Trophoblast cell (in vitro differentiated cells and primary cell): Measurements from ENCODE around the gene CDKL1.

Experiments
- DNase-seq, 2 donors: peaks; one replicate each; pipeline ENCODE4 v3.0.0-alpha.2; 2016
- H2AFZ ChIP-seq: 2 replicates; pipeline ENCODE4 v1.6.1; 2013; ENCODE audit warnings: low read length, moderate library complexity, mild to moderate bottlenecking; ENCODE audit not compliant: insufficient read depth, poor library complexity
- H2AK5ac ChIP-seq: 2 replicates; pipeline ENCODE4 v1.6.1; 2013; ENCODE audit warnings: mild to moderate bottlenecking, low read length
- H2BK120ac ChIP-seq: 2 replicates; pipeline ENCODE4 v1.6.1; 2013; ENCODE audit warnings: low read length, mild to moderate bottlenecking, moderate library complexity; ENCODE audit not compliant: insufficient read depth, poor library complexity
- H2BK12ac ChIP-seq: 2 replicates; pipeline ENCODE4 v1.6.1; 2013; ENCODE audit warnings: mild to moderate bottlenecking, low read length, moderate library complexity
- H2BK5ac ChIP-seq: 2 replicates; pipeline ENCODE4 v1.6.1; 2013; ENCODE audit warnings: low read length, low read depth, moderate library complexity, mild to moderate bottlenecking; ENCODE audit not compliant: poor library complexity
- H3K14ac ChIP-seq: 2 replicates; pipeline ENCODE4 v1.6.1; 2013; ENCODE audit warnings: mild to moderate bottlenecking, low read length
- H3K18ac ChIP-seq: 2 replicates; pipeline ENCODE4 v1.6.1; 2013; ENCODE audit warnings: mild to moderate bottlenecking, low read length
- H3K23ac ChIP-seq: 2 replicates; pipeline ENCODE4 v1.6.1; 2013; ENCODE audit warnings: low read length
- H3K27ac ChIP-seq: 2 replicates; pipeline ENCODE4 v1.5.1; 2013; ENCODE audit warnings: low read depth, mild to moderate bottlenecking, inconsistent platforms, low read length, moderate library complexity
- H3K27me3 ChIP-seq: 2 replicates; pipeline ENCODE4 v1.6.1; 2013; ENCODE audit warnings: inconsistent platforms, mild to moderate bottlenecking, low read length, moderate library complexity; ENCODE audit not compliant: insufficient read depth
- H3K36me3 ChIP-seq, 2 experiments: 1 replicate in 1 of 2; 2 replicates in 1 of 2; pipeline ENCODE4 v1.6.1; 2013; ENCODE audit warnings: low read length in 2 of 2, mild to moderate bottlenecking in 2 of 2, moderate library complexity in 1 of 2; ENCODE audit not compliant: insufficient read depth in 2 of 2, control insufficient read depth in 1 of 2
- H3K4ac ChIP-seq: 2 replicates; pipeline ENCODE4 v1.6.1; 2013; ENCODE audit warnings: low read depth, mild to moderate bottlenecking, low read length, moderate library complexity
- H3K4me1 ChIP-seq, 2 experiments: 1 replicate in 1 of 2; 2 replicates in 1 of 2; pipeline ENCODE4 v1.6.1; 2013; ENCODE audit warnings: low read length in 2 of 2, mild to moderate bottlenecking in 2 of 2, moderate library complexity in 1 of 2; ENCODE audit not compliant: insufficient read depth in 2 of 2, control insufficient read depth in 1 of 2
- H3K4me2 ChIP-seq: 2 replicates; pipeline ENCODE4 v1.6.1; 2013; ENCODE audit warnings: inconsistent platforms, mild to moderate bottlenecking, low read length, moderate library complexity
- H3K4me3 ChIP-seq: 2 replicates; pipeline ENCODE4 v1.5.1; 2013; ENCODE audit warnings: mild to moderate bottlenecking, low read depth, low read length, inconsistent platforms
- H3K79me1 ChIP-seq: one replicate; pipeline ENCODE4 v1.6.1; 2013; ENCODE audit warnings: low read length
- H3K79me2 ChIP-seq: 2 replicates; pipeline ENCODE4 v1.6.1; 2013; ENCODE audit warnings: low read length, mild to moderate bottlenecking; ENCODE audit not compliant: control insufficient read depth, insufficient read depth, poor library complexity
- H3K9ac ChIP-seq: 2 replicates; pipeline ENCODE4 v1.6.1; 2013; ENCODE audit warnings: mild to moderate bottlenecking, low read length
- H3K9me3 ChIP-seq: 2 replicates; pipeline ENCODE4 v1.6.1; 2013; ENCODE audit warnings: low read depth, mild to moderate bottlenecking, control low read depth, inconsistent platforms, low read length; ENCODE audit not compliant: insufficient read depth
- H4K12ac ChIP-seq: 2 replicates; pipeline ENCODE4 v1.6.1; 2013; ENCODE audit warnings: low read depth, mild to moderate bottlenecking, low read length, moderate library complexity
- H4K8ac ChIP-seq: 2 replicates; pipeline ENCODE4 v1.6.1; 2013; ENCODE audit warnings: low read depth, mild to moderate bottlenecking, low read length, moderate library complexity
- H4K91ac ChIP-seq: one replicate; pipeline ENCODE4 v1.6.1; 2013; ENCODE audit warnings: low read depth, mild to moderate bottlenecking, low read length, moderate library complexity
- WGBS: extraction: QIAGEN DNeasy Blood & Tissue Kit; methylation state at CpG from one replicate; pipeline ENCODE4 v1.1.7; 2013; ENCODE audit warnings: missing lambda C conversion rate; ENCODE audit not compliant: insufficient read length, insufficient coverage; ENCODE audit errors: extremely low coverage; 5-methylcytosine and 5-hydroxymethylcytosine counted together

Gene CDKL1

DNA sequence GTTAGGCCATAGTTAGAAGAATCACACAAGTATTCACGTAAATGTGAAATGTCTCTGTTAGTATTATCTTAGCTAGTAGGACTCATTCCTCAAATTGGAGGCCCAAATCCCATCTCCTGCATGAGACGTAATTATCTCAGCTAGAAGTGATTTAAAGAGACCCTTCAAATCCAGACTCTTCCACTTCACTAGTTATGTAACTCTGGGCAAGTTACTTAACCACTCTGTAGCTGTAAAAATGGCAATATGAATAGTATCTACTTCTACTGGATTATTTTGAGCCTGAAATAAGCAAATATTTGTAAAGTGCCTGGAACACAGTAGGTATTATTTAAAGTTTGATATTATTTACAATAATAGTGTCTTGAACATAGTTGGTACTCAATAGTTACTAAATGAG is 28.4 kb upstream of the CDKL1 start:
- no peak overlapping the region for H2AK5ac ChIP-seq
- peaks cover 0 to 3% of the 10 kb centered on the region in 2 experiments for H3K4me1 ChIP-seq
- H3K9me3 ChIP-seq = no peaks in the 10 kb centered on the region
- H4K91ac ChIP-seq = no peak overlapping the region
- no peak overlapping the region for H4K12ac ChIP-seq
- DNase-seq = no peak
- no peak overlapping the region for H3K4me3 ChIP-seq
- H3K4ac ChIP-seq = no peak overlapping the region
- no peak overlapping the region for H3K9ac ChIP-seq
- no CpG with 5 or more reads among the region's 2 CpGs for WGBS
- no peak overlapping the region for H2BK120ac ChIP-seq
- H3K4me2 ChIP-seq = no peak overlapping the region
- no peaks in the 10 kb centered on the region for H3K79me2 ChIP-seq
- no peak overlapping the region for H2AFZ ChIP-seq
- H4K8ac ChIP-seq = no peak overlapping the region
- H2BK5ac ChIP-seq = no peak overlapping the region
- no peak overlapping the region for H3K23ac ChIP-seq
- H3K27ac ChIP-seq = no peak overlapping the region
- no peak overlapping the region for H3K18ac ChIP-seq
- no peaks in the 10 kb centered on the region for H3K79me1 ChIP-seq
- no peak overlapping the region for H3K14ac ChIP-seq
- H2BK12ac ChIP-seq = no peak overlapping the region
- H3K27me3 ChIP-seq = no peaks in the 10 kb centered on the region
- peaks cover 9 to 10% of the 10 kb centered on the region in 2 experiments for H3K36me3 ChIP-seq

DNA sequence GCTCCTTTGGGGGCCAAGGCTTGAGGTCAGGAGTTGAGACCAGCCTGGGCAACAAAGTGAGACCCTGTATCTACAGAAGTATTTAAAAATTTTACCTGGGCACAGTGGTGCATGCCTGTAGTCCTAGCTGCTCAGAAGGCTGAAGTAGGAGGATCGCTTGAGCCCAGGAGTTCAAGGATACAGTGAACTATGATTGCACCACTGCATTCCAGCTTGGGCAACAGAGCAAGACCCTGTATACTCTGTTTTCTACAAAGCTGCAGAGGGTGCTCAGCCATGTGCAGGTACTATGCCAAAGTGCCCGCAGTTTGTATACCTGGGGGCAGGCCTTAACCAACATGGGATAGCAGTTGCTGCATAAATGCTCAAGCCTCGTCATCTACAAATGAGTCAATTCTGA is 26.8 kb upstream of the CDKL1 start:
- Histone ChIP-seq H3K36me3 (peaks cover 9 to 10% of the 10 kb centered on the region in 2 experiments), H3K79me1 (no peaks in the 10 kb centered on the region)

DNA sequence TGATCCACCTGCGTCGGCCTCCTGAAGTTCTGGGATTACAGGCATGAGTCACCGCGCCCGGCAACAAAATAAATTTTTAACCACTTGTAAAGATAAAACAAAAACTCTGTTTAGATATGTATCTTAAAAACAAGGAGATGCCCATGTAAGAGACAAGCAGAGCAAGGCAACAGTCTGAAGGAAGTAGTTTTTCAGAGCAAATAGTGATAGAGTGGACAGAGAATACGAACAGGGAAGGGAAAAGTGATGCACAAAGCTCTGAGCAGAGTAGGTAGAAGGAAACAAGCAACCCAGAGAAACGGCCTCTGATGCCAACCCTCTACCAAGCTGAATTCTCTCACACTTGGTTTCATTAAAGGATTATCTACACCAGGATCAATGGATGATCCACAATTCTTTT is 24.8 kb upstream of the CDKL1 start:
- Histone ChIP-seq H3K79me1 (no peaks in the 10 kb centered on the region), H2BK5ac (no peak overlapping the region), H3K79me2 (no peaks in the 10 kb centered on the region), H3K27me3 (no peaks in the 10 kb centered on the region), H3K18ac (no peak overlapping the region), H3K9me3 (no peaks in the 10 kb centered on the region), H2AFZ (no peak overlapping the region), H3K4me1 (peaks cover 0 to 3% of the 10 kb centered on the region in 2 experiments), H3K4me2 (no peak overlapping the region), H3K36me3 (peaks cover 10 to 13% of the 10 kb centered on the region in 2 experiments), H3K9ac (no peak overlapping the region), H4K91ac (no peak overlapping the region), H4K8ac (no peak overlapping the region), H4K12ac (no peak overlapping the region), H3K14ac (no peak overlapping the region), H2BK12ac (no peak overlapping the region), H3K4ac (no peak overlapping the region), H2AK5ac (no peak overlapping the region), H3K27ac (no peak overlapping the region), H3K23ac (no peak overlapping the region), H3K4me3 (no peak overlapping the region), H2BK120ac (no peak overlapping the region)
- no CpG with 5 or more reads among the region's 7 CpGs for WGBS
- DNase-seq = no peak

More for the DNA sequence above, 26.8 kb upstream of the CDKL1 start:
- Histone ChIP-seq H3K4me2 (no peak overlapping the region), H3K14ac (no peak overlapping the region), H2BK12ac (no peak overlapping the region), H2AFZ (no peak overlapping the region), H3K4me1 (peaks cover 0 to 3% of the 10 kb centered on the region in 2 experiments), H2AK5ac (no peak overlapping the region), H3K27ac (no peak overlapping the region), H3K79me2 (no peaks in the 10 kb centered on the region), H3K18ac (no peak overlapping the region), H4K91ac (no peak overlapping the region), H3K27me3 (no peaks in the 10 kb centered on the region), H3K9ac (no peak overlapping the region), H4K8ac (no peak overlapping the region), H3K4ac (no peak overlapping the region), H2BK120ac (no peak overlapping the region), H3K23ac (no peak overlapping the region), H2BK5ac (no peak overlapping the region), H3K9me3 (no peaks in the 10 kb centered on the region), H4K12ac (no peak overlapping the region), H3K4me3 (no peak overlapping the region)
- WGBS = no CpG with 5 or more reads among the region's 3 CpGs
- no peak for DNase-seq

DNA sequence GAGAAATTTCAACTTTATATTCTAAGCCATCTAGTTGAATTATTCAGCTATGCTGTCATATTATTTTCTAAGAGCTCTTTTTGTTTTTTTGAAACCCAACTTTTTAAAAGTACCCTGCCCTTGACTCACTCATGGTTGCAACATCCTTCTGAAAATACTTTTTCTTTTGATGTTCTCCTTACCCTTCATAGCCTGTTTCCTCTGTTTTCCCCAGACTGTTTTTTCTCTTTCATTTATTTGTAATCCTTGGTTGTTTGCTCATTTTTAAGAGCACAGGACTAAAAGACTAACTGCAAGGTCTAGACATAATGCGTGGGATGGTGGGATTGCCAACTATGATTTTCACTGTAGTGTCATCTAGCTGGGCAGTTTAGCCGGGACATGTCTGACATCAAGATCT is 21.2 kb upstream of the CDKL1 start:
- Histone ChIP-seq H2AK5ac (no peak overlapping the region), H3K9me3 (no peaks in the 10 kb centered on the region), H2BK5ac (no peak overlapping the region), H3K9ac (peak overlapping the region; percentile 65), H3K14ac (no peak overlapping the region), H4K91ac (no peak overlapping the region), H3K23ac (no peak overlapping the region), H3K79me2 (no peaks in the 10 kb centered on the region), H4K8ac (no peak overlapping the region), H3K4me2 (no peak overlapping the region), H4K12ac (no peak overlapping the region), H3K27me3 (no peaks in the 10 kb centered on the region), H3K4me3 (no peak overlapping the region), H3K79me1 (no peaks in the 10 kb centered on the region), H3K4ac (no peak overlapping the region), H2BK120ac (no peak overlapping the region), H3K4me1 (no peaks in the 10 kb centered on the region), H2BK12ac (no peak overlapping the region), H3K36me3 (peaks cover 6 to 8% of the 10 kb centered on the region in 2 experiments), H2AFZ (no peak overlapping the region), H3K27ac (no peak overlapping the region), H3K18ac (no peak overlapping the region)
- peak in 1 of 2 donors; percentile 8 for DNase-seq
- WGBS = no CpG with 5 or more reads among the region's 2 CpGs
